Left renal cortex interstitium (tissue), 4 donors: ENCODE data around the gene NADSYN1. TPM values are rescaled to one million over a fixed set of nuclear protein-coding genes. Genes with fewer than 3 reads are reported as not detected.

Experiments
- DNase-seq, 4 donors: peaks; one replicate each; pipeline ENCODE4 v3.0.0-alpha.2; 2013; ENCODE audit warnings: low read depth in 4 of 4, low spot score in 2 of 4, missing footprints in 1 of 4
- polyA plus RNA-seq, 4 donors: library from polyadenylated mRNA; unstranded; fragments of 120-200 nt; gene quantifications; one replicate each; pipeline ENCODE4 v1.2.1, GENCODE V29; 2013; ENCODE audit not compliant: insufficient read length in 4 of 4

The NADSYN1 gene
- polyA plus RNA-seq, 4 donors, result 33.0 to 64.2 (median 47.8) TPM

DNA sequence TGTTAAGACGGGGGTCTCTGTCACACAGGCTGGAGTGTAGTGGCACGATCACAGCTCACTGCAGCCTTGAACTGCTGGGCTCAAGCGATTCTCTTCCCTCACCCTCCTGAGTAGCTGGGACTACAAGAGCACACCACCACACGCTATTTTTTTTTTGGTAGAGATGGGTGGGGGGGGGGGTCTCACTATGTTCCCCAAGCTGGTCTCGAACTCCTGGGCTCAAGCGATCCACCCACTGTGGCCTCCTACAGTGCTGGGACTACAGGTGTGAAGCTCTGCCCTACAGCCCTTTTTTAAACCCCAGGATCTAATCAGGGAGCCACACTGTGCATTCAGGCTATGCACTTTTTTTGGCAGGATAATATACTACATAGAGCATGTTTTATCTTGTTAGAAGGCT is 3.4 kb upstream of the NADSYN1 start:
- DNase-seq, result no peak

DNA sequence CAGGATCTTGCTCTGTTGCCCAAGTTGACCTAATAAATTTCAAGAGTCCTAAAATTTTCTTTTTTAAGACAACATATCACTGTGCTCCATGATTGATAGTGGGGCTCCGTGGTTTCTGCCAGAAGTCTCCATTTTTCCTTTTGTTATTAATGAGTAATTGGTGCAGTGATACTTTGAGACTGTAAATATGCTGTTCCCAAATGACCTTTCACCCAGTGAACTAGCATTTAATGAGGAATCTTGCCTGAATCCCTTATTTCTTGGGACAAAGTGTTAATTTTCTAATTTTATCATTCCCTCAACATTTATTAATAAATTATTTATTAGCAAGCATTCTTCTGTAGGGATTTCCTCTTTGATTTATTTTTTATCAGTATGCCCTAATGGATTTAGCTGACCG is 2.5 kb upstream of the NADSYN1 start:
- DNase-seq, result no peak

- DNase-seq, result no peak
These were observed 2.1 kb upstream of the NADSYN1 start for GRCh38 chr11:71450939-71451338.

GRCh38 chr11:71451596-71452198 is 1.3 kb upstream of the NADSYN1 start:
- DNase-seq, result no peak

DNA sequence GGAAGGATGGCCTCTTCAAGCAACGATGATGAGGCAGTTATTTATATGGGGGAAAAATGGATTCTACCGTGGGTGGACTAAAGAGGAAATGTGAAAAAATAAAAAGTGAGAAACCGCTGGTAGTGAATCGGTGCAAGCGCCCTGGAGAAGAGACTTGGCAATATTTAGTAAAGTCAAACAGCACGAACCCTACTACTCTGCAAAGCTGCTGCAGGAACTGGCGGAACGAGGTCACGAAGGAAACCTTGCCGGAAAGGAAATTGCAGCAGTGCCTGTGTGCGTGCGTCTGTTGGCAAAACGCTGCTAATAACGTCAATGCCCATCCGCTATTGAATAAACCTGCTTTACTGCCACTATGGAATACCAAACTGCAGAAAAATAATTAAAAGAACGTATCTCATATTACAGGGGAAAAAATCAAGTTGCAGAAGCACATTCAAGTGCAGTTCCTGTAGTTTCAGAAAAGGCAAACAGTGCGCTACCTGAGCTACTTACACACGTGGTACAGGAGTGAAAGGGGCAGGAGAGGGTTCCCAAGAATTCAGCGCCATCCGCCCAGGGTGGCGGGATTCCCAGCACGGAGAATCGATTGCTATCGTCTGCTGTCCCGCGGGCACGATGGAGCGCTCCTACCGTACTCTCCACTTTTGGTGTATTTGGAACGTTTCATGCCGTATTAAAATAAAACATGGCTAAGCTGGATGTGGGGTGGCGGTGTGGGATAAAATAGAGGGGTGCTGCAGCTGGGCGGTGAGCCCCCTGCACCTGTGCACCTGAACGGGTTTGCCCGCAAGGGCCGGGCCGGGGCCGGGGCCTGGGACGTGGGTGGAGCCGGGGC is 585 bp upstream of the NADSYN1 start:
- peak in 2 of 4 donors; percentile 3 to 17 for DNase-seq

- DNase-seq, result no peak
These were observed 908 bp downstream of the NADSYN1 start for GRCh38 chr11:71453918-71454304.

DNA sequence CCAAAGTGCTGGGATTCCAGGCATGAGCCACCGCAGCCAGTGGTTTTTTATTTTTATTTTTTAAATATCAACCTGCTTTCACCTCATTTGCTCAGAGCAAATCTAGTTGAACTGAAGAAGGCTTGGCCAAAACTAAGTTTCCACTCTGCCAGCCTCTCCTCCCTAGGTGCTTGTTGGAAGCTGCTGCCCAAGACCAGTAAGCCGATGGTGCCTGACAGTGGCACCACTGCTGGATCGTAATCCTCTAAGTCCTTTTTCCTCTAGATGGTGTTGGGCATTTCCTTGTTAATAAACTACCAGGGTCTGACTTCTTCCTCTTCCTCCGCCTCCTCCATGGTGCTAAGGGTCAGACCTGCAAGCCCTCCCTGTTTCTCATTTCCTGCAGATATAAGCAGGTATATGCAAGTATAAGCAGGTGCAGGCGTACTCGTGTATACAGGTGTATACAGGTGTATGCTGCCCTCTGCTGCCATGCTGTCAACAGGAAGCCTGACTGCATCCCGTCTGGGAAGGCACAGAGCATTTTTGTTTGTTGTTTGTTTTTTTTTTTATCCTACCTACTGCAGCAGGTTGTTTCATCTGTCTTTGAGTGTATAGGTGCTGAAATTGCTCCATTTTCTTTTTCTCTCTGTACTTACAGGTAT is 1.6 kb downstream of the NADSYN1 start:
- no peak for DNase-seq

GRCh38 chr11:71456294-71456693 is 3.3 kb downstream of the NADSYN1 start:
- DNase-seq, result no peak

- DNase-seq, result no peak
These were observed 3.8 kb downstream of the NADSYN1 start for GRCh38 chr11:71456831-71457230.

DNA sequence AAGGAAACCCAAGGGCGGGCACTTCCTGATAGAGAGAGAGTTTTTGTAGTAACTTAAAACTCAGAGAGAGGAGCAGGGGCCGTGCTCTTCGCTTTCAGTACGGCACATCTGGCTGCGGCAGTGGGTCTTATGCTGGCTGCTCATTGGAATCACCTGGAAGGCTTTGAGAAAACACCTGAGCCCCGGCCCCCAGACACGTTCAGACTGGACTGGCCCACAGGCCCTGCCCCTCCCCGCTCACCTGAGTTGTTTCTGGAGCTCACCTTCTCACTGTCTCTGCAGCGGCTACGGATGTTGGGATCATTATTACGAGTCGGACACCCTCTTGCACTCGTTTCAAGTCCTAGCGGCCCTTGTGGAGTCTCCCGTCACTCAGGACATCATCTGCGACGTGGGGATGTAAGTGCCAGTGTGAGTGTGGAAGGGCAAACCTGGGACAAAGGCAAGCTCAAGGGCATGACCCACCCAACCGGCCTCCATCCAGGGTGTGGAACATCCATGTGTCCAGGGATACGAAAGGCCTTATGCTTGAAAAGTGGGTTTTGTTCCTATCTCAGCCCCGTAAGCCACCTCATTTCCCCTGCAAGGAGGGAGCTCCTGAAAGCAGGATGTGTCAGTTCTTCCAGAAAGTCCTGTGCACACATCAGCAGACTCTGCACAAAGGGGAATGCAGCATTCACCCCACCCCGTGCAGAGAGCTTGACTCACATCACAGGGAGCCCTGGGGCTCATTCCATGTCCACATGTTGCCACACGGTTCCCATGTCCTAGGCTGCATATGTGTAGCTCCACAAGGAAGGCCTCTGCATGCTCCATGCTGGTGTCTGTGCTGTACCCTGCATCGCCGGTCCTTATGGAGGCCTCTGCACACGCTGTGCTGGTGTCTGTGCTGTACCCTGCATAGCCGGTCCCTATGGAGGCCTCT is 5.4 kb downstream of the NADSYN1 start:
- no peak for DNase-seq

GRCh38 chr11:71459076-71459766 is 6.2 kb downstream of the NADSYN1 start:
- DNase-seq, result no peak

DNA sequence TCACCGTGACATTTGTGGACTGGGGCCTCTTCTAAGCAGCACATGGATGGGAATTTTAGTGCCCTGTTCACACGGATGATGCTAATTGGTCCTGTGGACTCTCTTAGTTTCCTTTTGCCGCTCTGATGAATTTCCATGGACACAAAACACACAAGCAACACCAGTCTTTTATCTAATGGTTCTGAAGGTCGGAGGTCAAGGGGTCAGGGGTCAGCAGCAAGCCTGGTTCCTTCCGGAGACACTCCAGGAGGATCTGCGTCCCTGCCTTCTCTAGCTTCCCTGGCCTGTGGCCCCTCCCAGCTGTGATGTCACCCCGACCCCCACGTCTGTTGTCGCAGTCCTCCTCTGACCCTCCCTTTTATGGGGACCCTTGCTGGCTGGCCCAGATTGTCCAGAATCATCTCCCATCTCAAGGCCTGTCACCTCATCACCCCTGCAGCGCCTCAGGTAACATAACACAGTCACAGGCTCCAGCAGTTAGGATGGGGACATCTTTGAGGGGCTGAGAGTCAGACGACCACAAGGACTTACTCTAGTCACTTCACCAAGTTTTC is 6.8 kb downstream of the NADSYN1 start:
- no peak for DNase-seq

DNA sequence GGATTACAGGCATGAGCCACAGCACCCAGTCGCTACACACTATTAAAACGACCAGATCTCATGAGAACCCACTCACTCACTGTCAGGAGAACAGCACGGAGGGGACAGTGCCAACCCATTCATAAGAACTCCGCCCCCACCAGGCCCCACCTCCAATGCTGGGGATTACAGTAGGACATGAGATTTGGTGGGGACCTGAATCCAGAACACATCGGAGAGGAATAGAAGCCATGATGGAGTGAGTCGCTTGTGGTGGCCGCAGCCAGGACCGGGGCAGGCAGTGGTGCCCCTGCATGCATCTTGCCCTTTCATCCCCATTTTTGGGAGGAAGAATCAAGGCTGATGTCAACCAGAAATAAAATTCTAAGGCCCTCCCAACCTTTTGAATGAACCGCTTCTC is 8.7 kb downstream of the NADSYN1 start:
- no peak for DNase-seq

GRCh38 chr11:71462726-71463125 is 9.7 kb downstream of the NADSYN1 start:
- DNase-seq, result no peak

- no peak for DNase-seq
These were observed 10.6 kb downstream of the NADSYN1 start for GRCh38 chr11:71463331-71464211.

- no peak for DNase-seq
These were observed 12.1 kb downstream of the NADSYN1 start for GRCh38 chr11:71465054-71465453.

DNA sequence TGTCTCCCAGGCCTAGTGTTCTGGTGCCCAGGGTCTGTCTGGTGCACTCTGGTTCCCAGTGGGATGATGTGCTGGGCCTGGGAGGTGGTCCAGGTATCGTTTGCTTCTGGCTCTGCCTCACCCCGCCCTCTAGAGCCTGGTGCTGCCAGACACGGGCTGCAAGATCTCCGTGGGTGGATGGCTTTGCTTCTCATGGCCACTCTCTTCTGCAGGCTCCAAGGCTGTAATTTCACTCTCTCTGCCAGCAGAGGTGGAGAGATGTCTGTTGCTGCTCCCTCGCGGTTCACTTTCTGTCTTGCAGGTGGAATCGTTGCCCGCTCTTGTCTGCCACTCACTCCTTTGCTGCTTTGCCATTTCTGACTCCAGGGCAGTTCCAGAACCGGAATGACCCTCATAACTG is 13.4 kb downstream of the NADSYN1 start:
- DNase-seq, result no peak

- DNase-seq, result no peak
These were observed 14.2 kb downstream of the NADSYN1 start for GRCh38 chr11:71467164-71467563.

DNA sequence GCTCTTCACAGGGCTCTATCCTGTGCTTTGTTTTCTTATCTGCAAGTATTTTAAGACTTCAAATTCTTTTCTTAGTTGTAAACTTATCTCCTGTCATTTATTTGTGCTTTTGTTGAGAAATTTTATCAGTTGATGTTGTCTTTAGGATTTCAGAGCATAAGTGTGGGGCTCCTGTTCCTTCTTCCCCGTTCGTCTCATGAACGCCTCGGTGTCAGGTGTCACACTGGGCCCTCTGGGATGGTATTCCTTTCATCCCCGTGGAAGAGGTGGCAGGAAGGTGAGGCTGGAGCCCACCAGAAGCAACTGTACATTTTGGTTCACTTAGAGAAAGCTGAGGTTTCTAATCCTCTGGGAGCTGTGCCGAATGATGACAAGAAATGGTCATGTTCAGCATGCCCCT is 17.9 kb downstream of the NADSYN1 start:
- DNase-seq, result no peak
